Body of pancreas (tissue), 4 donors: ENCODE data around the gene NSUN3.

Experiments
- CTCF ChIP-seq, 7 experiments: fragments of 450-650 bp in 4 of 7; fragments of 200-600 bp in 3 of 7; sonication (generic) in 3 of 7; IDR thresholded peaks; one replicate each; pipeline ENCODE4 v1.5.1; 2016 to 2019; ENCODE audit warnings: antibody characterized with exemption in 7 of 7
- POLR2A ChIP-seq, 3 donors: fragments of 450-650 bp; IDR thresholded peaks; one replicate each; pipeline ENCODE4 v1.6.1; 2016; ENCODE audit warnings: antibody characterized with exemption in 3 of 3, mild to moderate bottlenecking in 2 of 3

- TF ChIP-seq CTCF (IDR thresholded peaks at IDR 0.05): no peak
- no peak for TF ChIP-seq POLR2A (IDR thresholded peaks at IDR 0.05)
These were observed 93.8 kb downstream of the NSUN3 start for GRCh38 chr3:94156626-94157025.
